Endothelial cell of umbilical vein (primary cell): ENCODE results near the gene ID2. TPM values are rescaled to one million over a fixed set of nuclear protein-coding genes. Genes with fewer than 3 reads are reported as not detected.

Experiments used
- BruUV-seq: library from RNA; stranded (reverse); fragments of 400-500 nt; replicated peaks from 2 replicates; lab custom pipeline; 2021; lab: Mats Ljungman, UMichigan
- CTCF ChIA-PET: fragments of 300-600, 350-600 bp; sonication (Branson Sonifier 250); formaldehyde crosslinking; loops from one replicate; lab custom pipeline; 2021; ENCODE audit warnings: antibody characterized with exemption, inconsistent platforms; lab: Charles Lee
- POLR2A ChIA-PET: fragments of 300-600, 350-600 bp; sonication (Branson Sonifier 250); formaldehyde crosslinking; loops from one replicate; lab custom pipeline; 2021; ENCODE audit warnings: antibody characterized with exemption, inconsistent platforms; lab: Charles Lee
- DNase-seq: peaks from one replicate; pipeline ENCODE4 v3.0.0-alpha.2; 2011; ENCODE audit warnings: low read depth, low spot score
- FAIRE-seq: peaks from 2 replicates; lab custom pipeline; 2011; peaks lifted over from hg19 to GRCh38; lab: Jason Lieb, UNC
- H2AFZ ChIP-seq: 2 replicates; pipeline ENCODE4 v1.6.0; 2012; ENCODE audit warnings: low read depth, low read length, control low read depth, inconsistent platforms
- H3K27ac ChIP-seq: 2 replicates; pipeline ENCODE4 v1.5.1; 2011; ENCODE audit warnings: low read depth, mild to moderate bottlenecking, control low read depth, low read length, moderate library complexity; ENCODE audit not compliant: insufficient read depth
- H3K27me3 ChIP-seq, 2 experiments: 2 replicates each; pipeline versions ENCODE4 v1.6.0 to v1.6.1; 2011; ENCODE audit warnings: low read length in 2 of 2, mixed read lengths in 1 of 2; ENCODE audit not compliant: control insufficient read depth in 2 of 2, insufficient read depth in 2 of 2
- H3K36me3 ChIP-seq, 2 experiments: 2 replicates in 1 of 2; 3 replicates in 1 of 2; pipeline ENCODE4 v1.5.1; 2011; ENCODE audit warnings: low read length in 2 of 2, mild to moderate bottlenecking in 1 of 2, moderate library complexity in 1 of 2; ENCODE audit not compliant: control insufficient read depth in 2 of 2, insufficient read depth in 2 of 2; ENCODE audit errors: extremely low read depth in 1 of 2
- H3K4me1 ChIP-seq: 3 replicates; pipeline ENCODE4 v1.5.1; 2011; ENCODE audit warnings: mild to moderate bottlenecking, low read length; ENCODE audit not compliant: control insufficient read depth, insufficient read depth; ENCODE audit errors: extremely low read depth
- H3K4me2 ChIP-seq: 2 replicates; pipeline ENCODE4 v1.6.1; 2011; ENCODE audit warnings: low read length, control low read depth, mixed read lengths; ENCODE audit not compliant: insufficient read depth
- H3K4me3 ChIP-seq, 3 experiments: fragments of 200-600 bp in 1 of 3; sonication (generic), shearing (Covaris generic) in 1 of 3; replicated peaks in 1 of 3; 2 replicates each; pipeline ENCODE4 v1.5.1; 2011 to 2016; ENCODE audit warnings: control low read depth in 3 of 3, low read length in 3 of 3, mild to moderate bottlenecking in 2 of 3, inconsistent platforms in 1 of 3, low read depth in 1 of 3, moderate library complexity in 1 of 3; ENCODE audit not compliant: insufficient read depth in 1 of 3
- H3K79me2 ChIP-seq: 2 replicates; pipeline ENCODE4 v1.6.0; 2012; ENCODE audit warnings: low read length, inconsistent platforms; ENCODE audit not compliant: control insufficient read depth, insufficient read depth
- H3K9ac ChIP-seq: replicated peaks from 2 replicates; pipeline ENCODE3; 2011; ENCODE audit warnings: low read length, control low read depth; ENCODE audit not compliant: insufficient read depth; ENCODE audit errors: extremely low read depth
- H3K9me1 ChIP-seq: replicated peaks from 3 replicates; pipeline ENCODE4 v1.6.0; 2011; ENCODE audit warnings: mild to moderate bottlenecking, low read length; ENCODE audit not compliant: control insufficient read depth, insufficient read depth; ENCODE audit errors: extremely low read depth
- H3K9me3 ChIP-seq: replicated peaks from 2 replicates; pipeline ENCODE4 v1.5.1; 2012; ENCODE audit warnings: low read length, inconsistent platforms; ENCODE audit not compliant: control insufficient read depth, insufficient read depth
- H4K20me1 ChIP-seq: replicated peaks from 2 replicates; pipeline ENCODE3; 2011; ENCODE audit warnings: mild to moderate bottlenecking, low read length; ENCODE audit not compliant: control insufficient read depth, insufficient read depth; ENCODE audit errors: extremely low read depth
- EZH2 ChIP-seq: IDR thresholded peaks from 2 replicates; pipeline ENCODE4 v1.6.1; 2012; ENCODE audit warnings: borderline replicate concordance, low read depth, mild to moderate bottlenecking, moderate library complexity, low read length, inconsistent platforms; ENCODE audit not compliant: severe bottlenecking
- FOS ChIP-seq: IDR thresholded peaks from 2 replicates; pipeline ENCODE4 v1.6.1; 2011; ENCODE audit warnings: mild to moderate bottlenecking, low read length, moderate library complexity, borderline replicate concordance; ENCODE audit not compliant: insufficient read depth
- GATA2 ChIP-seq: IDR thresholded peaks from 2 replicates; pipeline ENCODE4 v1.7.0; 2011; ENCODE audit warnings: low read depth, mild to moderate bottlenecking, moderate library complexity, mixed read lengths, low read length; ENCODE audit not compliant: insufficient read length, insufficient read depth
- JUN ChIP-seq: IDR thresholded peaks from 2 replicates; pipeline ENCODE4 v1.6.1; 2011; ENCODE audit warnings: borderline replicate concordance, low read depth; ENCODE audit not compliant: insufficient read length, insufficient read depth
- MYC ChIP-seq: IDR thresholded peaks from one replicate; pipeline ENCODE4 v1.6.1; 2011; ENCODE audit warnings: mild to moderate bottlenecking, low read depth, low read length
- POLR2A ChIP-seq: IDR thresholded peaks from 2 replicates; pipeline ENCODE4 v1.6.1; 2012; ENCODE audit warnings: low read depth, mild to moderate bottlenecking, control low read depth, low read length
- POLR2AphosphoS5 ChIP-seq: IDR thresholded peaks from 2 replicates; pipeline ENCODE4 v1.6.1; 2012; ENCODE audit warnings: low read depth, mild to moderate bottlenecking, control low read depth, low read length, moderate library complexity; ENCODE audit not compliant: insufficient read depth
- dilution Hi-C: fragments of 300-500 bp; cut with MboI; formaldehyde crosslinking; loops from one replicate; pipeline ENCODE4 v1.15.0; 2019; ENCODE audit warnings: low sequenced_read_pairs; ENCODE audit not compliant: extremely low pct_ligation_motif_present
- intact Hi-C: fragments of 100-400 bp; cut with micrococcal nuclease; formaldehyde crosslinking; loops from one replicate; pipeline ENCODE4 v1.10.0; 2022
- polyA plus RNA-seq, 4 experiments: library from polyadenylated mRNA; depleted of rRNA in 3 of 4; stranded (reverse) in 3 of 4; unstranded in 1 of 4; fragments of >200 nt; gene quantifications; 2 replicates each; pipeline versions ENCODE4 v1.2.1 to v1.2.3, GENCODE V29; 2011 to 2012; ENCODE audit warnings: missing spikeins in 1 of 4
- total RNA-seq: library from RNA; stranded (reverse); gene quantifications from 2 replicates; pipeline ENCODE4 v1.2.3, GENCODE V29; 2021
- TF ChIP-seq, protein P1 (sequence below): IDR thresholded peaks from 2 replicates; pipeline ENCODE4 v1.6.1; 2011; ENCODE audit not compliant: insufficient read depth, insufficient read length
- TF ChIP-seq, protein P2 (sequence below), 2 donors: IDR thresholded peaks; 1 replicate in 1 of 2; 2 replicates in 1 of 2; pipeline ENCODE4 v1.5.1; 2011; ENCODE audit warnings: low read length in 2 of 2, mild to moderate bottlenecking in 2 of 2, moderate library complexity in 2 of 2, control low read depth in 1 of 2, inconsistent platforms in 1 of 2, low read depth in 1 of 2; ENCODE audit not compliant: insufficient read depth in 1 of 2; ENCODE audit errors: extremely low read depth in 1 of 2

Gene ID2
- total and polyA plus RNA-seq, 2 donors (not counting 3 experiments of a cell fraction or from before 2014, with no cell fraction given): 4.1 to 29.1 TPM

DNA sequence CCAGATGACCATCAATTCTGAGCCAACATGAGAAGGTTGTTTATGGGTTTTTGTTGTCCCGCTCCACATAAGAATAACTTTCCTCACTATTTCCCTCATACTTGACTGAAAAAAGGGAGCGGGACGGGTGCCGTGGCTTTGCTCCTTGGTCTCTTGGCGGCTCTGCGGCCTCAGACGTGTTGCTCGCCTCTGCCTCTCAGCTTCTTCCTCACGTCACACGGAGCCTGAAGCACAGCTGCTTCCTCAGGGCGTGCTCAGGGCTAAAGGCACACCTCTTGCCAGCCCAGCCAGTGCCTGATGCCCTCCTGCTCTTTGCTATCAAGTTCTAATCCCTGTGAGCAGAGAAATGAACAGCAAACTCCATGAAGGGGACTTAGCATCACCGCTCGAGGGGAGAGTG is 17.9 kb upstream of the ID2 start:
- Histone ChIP-seq H3K79me2 (no peaks in the 10 kb centered on the region), H4K20me1 (no peaks in the 10 kb centered on the region), H3K9ac (no peak overlapping the region), H3K4me2 (no peak overlapping the region), H3K9me1 (no peaks in the 10 kb centered on the region), H3K36me3 (no peaks in the 10 kb centered on the region), H2AFZ (no peak overlapping the region), H3K27ac (no peak overlapping the region), H3K4me3 (no peak overlapping the region), H3K9me3 (no peaks in the 10 kb centered on the region), H3K4me1 (no peaks in the 10 kb centered on the region), H3K27me3 (no peaks in the 10 kb centered on the region)
- no TSS peak for BruUV-seq
- intact Hi-C loops: no loop called here
- dilution Hi-C loops: no loop called here
- DNase-seq (no peak), FAIRE-seq (no peak)
- ChIA-PET POLR2A (no interaction called here), CTCF (no interaction called here)
- no peak for TF ChIP-seq GATA2

DNA sequence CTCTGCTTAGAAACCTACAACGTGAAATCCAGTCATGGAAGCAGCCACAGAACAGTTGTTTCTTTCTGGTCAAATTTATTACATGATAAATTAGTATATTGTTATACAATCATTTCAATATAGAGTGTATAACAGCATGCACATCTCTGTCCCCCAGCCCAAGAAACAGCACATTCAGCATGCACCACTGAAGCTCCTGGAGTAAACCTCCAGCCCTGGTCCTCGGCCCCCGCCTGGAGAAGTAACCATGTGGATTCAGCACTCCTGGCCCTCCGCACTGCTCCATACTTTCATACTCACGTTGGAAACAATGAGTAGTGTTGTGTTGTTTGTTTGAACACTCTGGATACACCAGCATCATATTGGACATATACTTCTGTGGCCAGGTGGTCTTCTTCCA is 15.3 kb upstream of the ID2 start:
- no peak overlapping the region for H3K9ac ChIP-seq
- H3K27ac ChIP-seq: no peak overlapping the region
- no peaks in the 10 kb centered on the region for H3K9me3 ChIP-seq
- intact Hi-C loops (no loop called here), dilution Hi-C loops (no loop called here)
- no peaks in the 10 kb centered on the region for H3K27me3 ChIP-seq
- DNase-seq (no peak), FAIRE-seq (no peak)
- TF ChIP-seq POLR2A (no peak), POLR2AphosphoS5 (no peak), GATA2 (no peak), EZH2 (no peak), JUN (no peak), FOS (no peak), MYC (no peak)
- TF ChIP-seq, protein P1, sequence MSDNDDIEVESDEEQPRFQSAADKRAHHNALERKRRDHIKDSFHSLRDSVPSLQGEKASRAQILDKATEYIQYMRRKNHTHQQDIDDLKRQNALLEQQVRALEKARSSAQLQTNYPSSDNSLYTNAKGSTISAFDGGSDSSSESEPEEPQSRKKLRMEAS: no peak
- TF ChIP-seq, protein P2, sequence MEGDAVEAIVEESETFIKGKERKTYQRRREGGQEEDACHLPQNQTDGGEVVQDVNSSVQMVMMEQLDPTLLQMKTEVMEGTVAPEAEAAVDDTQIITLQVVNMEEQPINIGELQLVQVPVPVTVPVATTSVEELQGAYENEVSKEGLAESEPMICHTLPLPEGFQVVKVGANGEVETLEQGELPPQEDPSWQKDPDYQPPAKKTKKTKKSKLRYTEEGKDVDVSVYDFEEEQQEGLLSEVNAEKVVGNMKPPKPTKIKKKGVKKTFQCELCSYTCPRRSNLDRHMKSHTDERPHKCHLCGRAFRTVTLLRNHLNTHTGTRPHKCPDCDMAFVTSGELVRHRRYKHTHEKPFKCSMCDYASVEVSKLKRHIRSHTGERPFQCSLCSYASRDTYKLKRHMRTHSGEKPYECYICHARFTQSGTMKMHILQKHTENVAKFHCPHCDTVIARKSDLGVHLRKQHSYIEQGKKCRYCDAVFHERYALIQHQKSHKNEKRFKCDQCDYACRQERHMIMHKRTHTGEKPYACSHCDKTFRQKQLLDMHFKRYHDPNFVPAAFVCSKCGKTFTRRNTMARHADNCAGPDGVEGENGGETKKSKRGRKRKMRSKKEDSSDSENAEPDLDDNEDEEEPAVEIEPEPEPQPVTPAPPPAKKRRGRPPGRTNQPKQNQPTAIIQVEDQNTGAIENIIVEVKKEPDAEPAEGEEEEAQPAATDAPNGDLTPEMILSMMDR (IDR thresholded peaks at IDR 0.05; ENCODE audit: extremely low read depth in 1 of 2, insufficient read depth in 1 of 2, low read depth in 1 of 2, low read length in 2 of 2): no peak
- BruUV-seq: no TSS peak
- H3K4me3 ChIP-seq: no peak overlapping the region
- no peak overlapping the region for H2AFZ ChIP-seq
- CTCF ChIA-PET: no interaction called here
- no peak overlapping the region for H3K4me2 ChIP-seq
- H3K9me1 ChIP-seq: no peaks in the 10 kb centered on the region
- H3K4me1 ChIP-seq: no peaks in the 10 kb centered on the region
- H4K20me1 ChIP-seq: no peaks in the 10 kb centered on the region
- no peaks in the 10 kb centered on the region for H3K36me3 ChIP-seq
- H3K79me2 ChIP-seq: no peaks in the 10 kb centered on the region
- POLR2A ChIA-PET: no interaction called here
